GM19328 (cell line): Measurements from ENCODE around the gene NEK11.

Source experiments
- ATAC-seq: cut with Tn5 transposase; IDR thresholded peaks from one replicate; pipeline ENCODE4 v1.9.1; 2021; ENCODE audit warnings: mild to moderate bottlenecking, moderate library complexity; ENCODE audit not compliant: unreplicated experiment

The NEK11 gene

DNA sequence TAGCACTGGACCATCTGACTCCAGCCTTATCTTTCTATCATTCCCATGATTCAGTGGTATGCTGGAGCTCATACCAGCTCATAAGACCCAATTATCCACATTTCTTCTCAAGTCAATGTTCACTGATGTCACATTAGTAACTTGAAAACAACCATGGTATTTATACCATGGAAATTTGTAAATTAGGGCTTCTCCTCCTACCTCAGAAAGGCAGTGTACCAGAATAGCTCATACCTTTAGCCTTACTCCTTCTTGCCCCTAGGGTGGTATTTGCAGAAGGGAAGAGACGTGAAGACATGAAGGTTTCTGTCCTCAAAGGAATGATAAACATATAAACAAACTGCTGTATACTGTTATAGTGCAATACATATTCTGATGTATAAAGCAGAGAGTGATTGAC, 114.2 kb downstream of the NEK11 start:
- ATAC-seq: no peak

DNA sequence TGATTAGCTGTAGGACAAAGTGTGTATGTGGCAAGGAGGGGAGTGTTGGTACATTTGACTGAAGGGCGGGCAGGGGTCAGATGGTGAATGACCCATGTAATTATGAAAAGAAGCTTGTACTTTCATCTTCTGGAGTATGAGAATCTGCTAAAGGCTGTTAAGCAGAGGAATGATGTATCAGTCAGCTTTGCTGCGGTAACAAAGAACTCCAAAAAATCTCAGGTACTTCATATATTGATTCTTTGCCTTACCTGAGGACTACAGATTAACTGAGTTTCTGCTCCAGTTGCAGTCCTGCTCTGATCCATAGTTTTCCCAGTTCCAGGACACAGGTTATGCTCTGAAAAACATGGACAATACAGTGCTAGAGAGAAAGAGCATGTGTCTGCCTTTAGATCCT, 115.1 kb downstream of the NEK11 start:
- ATAC-seq: no peak

DNA sequence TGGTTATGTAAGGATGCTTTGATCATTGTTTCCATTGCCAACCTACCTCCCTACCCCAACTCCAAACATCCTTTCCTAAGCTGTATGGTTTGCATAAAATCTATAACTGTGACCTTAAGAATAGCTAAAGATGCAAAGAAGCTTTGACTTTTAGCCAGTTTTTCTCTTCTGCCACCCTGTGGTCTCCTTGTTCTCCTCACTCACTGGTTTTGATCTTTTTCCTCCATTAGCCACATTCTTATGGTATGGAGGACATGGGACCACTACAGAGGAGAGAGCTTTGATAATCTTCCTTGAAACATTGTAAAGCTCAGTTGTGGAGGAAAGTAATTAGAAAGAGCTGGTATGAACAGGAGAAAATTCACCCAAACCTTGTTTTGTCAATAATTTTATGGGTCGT, 115.9 kb downstream of the NEK11 start:
- no peak for ATAC-seq

DNA sequence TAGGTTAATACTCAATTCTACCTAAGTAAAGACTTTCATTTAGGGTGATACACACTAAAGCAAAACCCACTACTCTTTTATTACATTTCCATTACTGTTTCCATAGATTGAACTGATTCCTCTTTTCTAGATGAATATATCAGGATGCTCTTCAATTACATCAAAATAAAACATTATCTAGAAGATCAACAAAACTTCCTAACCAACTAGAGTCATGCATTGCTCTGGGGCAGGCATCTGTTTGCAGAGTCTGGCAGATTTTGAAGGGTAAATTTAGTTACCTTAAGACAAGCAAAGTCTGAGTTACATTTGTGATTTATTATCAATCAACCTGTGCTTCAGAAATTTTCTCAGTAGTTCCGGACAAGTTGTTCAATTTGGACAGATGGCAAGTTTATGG, 117.1 kb downstream of the NEK11 start:
- no peak for ATAC-seq

DNA sequence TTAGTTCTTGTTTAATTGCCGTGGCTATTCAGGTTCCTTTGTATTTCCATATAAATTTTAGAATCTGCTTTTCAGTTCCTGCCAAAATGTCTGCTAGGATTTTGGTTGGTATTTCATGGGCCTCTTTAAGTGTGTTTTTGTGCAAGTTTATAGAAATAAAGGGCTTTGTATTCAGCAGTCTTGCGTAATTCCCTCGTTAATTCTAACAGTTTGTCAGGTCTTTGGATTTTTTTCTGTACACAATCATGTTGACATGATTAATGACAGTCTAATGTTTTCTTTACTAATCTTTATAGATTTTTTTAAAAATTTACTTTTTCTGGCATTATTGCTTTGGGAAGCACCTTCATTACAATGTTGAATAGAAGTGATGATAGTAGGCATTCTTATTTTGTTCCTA, 120.9 kb downstream of the NEK11 start:
- ATAC-seq: no peak

DNA sequence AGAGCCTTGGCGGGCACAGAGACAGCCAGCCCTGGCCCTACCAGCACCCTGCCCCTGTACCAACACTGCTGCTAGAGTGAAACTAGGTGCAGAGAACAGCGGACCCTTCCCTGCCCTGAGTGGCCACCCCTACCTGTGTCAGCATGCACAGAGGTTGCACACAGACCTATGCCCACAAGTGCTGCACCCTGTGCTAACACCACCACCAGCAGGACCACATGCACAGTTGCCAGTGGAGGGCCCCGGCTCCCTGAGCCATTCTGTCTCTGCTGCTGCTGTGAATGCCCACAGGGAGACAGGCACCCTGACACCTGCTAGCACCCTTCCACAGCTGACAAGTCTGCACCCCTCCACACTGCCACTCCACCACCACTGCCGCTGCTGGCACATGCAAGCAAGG, 131.8 kb downstream of the NEK11 start:
- ATAC-seq: no peak

DNA sequence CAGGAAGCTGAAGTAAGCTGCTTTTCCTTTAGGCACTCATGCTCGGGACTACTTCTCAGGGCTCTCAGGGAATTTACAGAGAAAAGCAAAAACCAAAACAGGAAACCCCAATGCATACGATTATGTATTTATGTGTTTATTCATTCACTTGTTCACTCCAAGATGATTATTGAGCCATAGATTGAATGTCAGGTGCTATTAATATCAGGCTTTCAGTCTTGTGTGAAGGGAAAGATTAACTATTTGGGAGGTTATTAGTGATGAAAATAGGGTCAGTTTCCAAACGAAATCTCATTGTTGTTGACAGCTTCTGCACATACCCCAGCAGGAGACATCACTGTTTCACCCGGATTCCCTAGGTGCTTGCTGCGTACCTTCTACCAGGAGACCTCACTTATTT, 135.8 kb downstream of the NEK11 start:
- ATAC-seq: no peak

DNA sequence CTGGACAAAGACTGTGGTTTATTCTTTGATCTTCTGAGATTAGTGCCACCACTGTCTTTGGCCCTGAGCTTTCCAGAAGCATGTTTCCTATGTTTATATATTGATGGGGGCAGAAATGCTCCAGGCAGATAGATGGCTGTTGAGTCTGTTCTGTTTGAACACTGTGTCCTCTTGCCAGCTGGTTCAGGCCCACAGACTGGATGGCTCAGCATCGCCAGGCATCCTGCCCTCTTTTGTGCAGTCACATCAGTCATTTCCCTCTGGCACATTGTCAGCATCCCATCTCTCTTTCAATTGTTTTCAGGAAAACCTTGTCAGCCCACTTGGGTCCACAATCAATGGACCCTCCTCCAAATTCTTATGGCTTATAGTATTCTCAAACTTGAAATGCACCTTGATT, 141.2 kb downstream of the NEK11 start:
- no peak for ATAC-seq

DNA sequence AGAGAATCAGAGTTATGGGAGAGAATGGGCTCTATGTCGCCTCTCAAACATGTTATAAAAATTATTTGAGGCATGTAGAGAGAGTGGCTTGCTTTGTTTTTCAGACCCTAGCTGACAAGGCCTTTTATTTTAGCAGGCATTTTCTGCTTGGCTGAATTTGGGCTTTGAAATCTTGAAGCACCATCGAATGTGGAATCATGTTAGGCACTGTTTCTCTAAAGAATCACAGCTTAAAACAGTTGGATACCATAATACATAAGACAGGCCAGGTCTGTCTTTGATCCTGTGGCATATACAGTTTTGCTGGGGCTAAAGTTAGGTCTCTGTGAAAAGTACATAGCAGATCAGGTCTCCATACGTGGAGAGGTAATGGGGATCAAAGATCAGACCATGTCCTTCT, 142.7 kb downstream of the NEK11 start:
- ATAC-seq: no peak

DNA sequence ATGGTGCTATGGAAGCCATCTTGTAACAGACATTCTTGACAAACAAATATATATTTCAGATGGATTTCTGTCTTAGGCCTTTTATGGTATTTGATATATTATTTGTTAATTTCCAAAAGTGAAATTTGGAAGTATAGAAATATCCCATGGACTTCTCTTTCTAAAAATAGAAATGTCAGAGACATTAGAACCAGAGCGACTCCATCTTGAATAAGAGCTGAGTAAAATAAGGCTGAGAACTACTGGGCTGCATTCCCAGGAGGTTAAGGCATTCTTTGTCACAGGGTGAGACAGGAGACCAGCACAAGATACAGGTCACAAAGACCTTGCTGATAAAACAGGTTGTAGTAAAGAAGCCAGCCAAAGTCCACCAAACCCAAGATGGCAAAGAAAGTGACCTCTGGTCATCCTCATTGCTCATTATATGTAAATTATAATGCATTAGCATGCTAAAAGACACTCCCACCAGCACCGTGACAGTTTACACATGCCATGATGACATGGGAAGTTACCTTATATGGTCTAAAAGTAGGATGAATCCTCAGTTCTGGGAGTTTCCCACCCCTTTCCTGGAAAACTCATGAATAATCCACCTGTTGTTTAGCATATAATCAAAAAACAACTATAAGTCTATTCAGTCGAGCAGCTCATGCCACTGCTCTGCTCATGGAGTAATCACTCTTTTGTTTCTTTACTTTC, 146.0 kb downstream of the NEK11 start:
- no peak for ATAC-seq

DNA sequence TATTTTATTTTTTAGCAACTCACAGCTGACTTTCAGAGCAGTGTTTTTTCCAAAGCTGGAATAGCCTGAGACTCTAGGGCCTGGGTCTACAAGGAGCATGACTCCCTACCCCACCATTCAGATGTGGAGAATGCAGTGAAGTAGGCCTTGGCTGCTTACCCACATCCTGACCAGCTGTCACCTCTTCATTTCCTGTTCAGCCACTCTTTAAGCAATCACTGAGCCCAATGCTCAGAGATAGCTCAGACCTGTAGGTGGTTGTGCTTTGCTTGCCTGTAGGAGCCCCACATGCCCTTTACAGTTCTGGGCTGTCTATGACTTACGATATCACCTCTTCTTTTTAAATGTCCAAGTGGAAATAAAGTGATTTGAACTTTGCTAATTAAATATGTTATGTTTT, 148.1 kb downstream of the NEK11 start:
- ATAC-seq: peak; percentile 96

DNA sequence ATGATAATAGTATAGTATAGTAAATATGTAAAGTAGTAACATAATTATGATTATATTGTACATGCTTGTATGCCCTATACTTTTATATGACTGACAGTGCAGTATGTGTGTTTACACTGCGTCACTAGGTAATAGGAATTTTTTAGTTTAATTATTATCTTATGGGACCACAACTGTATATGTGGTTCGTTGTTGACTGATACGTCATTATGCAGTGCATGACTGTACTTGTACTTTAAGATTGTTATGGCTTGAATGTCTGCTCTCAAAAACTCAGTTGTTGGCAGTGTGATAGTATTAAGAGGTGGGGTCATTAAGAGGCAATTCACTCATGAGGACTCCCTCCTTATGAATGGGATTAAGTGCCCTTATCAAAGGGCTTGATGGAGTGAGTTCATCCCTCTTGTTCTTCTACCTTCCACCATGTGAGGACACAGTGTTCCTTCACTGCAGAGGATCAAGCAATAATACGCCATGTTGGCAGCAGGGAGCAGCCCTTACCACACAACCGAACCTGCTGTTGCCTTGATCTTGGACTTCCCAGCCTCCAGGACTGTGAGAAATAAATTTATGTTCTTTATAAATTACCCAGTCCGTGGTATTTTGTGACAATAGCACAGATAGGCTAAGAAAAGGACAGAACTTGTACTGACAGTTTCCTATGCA, 152.2 kb downstream of the NEK11 start:
- no peak for ATAC-seq

DNA sequence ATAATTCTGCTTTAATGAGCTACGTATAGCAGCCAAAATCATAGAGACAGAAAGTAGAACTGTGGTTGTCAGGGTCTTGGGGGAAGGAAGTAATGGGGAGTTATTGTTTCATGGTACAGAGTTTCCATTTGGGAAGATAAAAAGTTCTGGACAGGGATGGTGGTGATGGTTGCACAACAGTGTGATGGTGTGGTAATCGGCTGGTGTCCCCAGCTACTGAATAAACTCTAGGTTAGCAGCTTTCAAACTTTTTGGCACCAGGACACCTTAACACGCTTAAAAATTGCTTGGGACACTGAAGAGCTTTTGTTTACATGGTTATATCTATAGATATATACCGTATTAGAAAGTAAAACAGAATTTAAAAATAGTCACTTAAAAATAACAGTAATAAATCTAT, 166.0 kb downstream of the NEK11 start:
- no peak for ATAC-seq

DNA sequence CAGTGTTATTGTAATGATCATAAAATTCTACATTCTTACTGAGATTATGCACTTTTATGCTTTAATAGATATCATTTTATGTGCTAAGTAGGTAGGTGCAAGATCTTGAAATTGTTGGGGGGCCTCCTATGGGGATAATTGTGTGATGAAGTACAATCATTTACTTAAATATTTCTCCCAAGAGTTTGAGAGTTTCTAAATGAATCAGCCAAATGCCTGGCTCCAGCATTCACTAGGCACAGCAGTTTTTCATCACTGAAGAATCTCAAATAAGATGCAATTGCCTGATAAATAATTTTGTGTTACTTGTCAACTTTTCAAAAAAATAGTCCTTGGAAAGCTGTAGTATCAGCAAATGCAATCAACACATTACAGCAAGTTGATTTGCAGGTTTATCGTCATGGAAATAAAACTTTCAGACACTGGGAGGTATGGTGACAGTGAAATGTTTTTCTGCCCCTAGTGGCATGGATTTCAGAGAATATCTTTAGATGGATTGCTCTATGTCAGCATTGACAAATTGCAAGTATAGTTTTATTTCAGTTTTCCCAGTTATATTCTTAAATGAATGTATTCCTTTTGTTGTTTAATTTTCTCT, 167.1 kb downstream of the NEK11 start:
- ATAC-seq: no peak

DNA sequence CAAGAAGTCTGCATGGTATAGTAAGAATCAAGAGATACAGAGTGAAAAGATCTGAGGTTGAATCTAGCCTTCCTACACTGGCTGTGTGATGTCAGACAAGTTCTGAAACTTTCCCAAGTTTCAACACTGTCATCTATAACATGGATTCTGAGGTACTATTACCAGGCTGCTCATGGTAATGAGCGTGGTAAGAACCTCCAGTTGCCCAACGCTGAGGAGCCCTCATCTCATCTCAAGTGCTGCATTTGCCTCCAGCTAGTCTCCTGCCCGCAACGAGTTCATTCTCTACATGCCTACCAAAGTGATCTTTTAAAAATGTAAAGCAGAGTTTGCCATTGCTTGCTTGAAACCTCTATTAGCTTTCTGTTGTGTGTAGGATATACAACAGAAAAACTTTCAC, 168.1 kb downstream of the NEK11 start:
- ATAC-seq: no peak

DNA sequence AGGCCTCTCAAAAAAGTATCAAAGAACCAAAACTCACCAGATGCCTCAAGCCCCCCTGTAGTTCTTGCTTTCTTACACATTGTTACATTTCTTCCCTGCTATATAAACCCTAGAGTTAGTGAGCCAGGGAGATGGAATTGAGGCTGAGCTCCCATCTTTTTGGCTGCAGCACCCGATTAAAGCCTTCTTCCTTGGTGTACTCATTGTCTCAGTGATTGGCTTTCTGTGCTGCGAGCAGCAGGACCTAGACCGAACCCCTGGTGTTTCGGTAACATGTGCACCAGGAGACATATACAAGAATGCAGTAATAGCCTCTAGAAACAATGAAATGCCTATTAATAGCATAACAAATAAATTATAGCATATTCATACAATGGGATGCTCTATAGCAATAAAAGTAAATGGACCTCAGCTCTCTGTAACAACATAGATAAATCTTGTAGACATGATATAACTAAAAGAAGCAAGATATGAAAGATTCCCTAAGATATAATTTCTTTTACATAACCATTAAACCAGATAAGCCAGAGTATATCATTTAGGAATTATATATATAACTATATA, 174.0 kb downstream of the NEK11 start:
- no peak for ATAC-seq

DNA sequence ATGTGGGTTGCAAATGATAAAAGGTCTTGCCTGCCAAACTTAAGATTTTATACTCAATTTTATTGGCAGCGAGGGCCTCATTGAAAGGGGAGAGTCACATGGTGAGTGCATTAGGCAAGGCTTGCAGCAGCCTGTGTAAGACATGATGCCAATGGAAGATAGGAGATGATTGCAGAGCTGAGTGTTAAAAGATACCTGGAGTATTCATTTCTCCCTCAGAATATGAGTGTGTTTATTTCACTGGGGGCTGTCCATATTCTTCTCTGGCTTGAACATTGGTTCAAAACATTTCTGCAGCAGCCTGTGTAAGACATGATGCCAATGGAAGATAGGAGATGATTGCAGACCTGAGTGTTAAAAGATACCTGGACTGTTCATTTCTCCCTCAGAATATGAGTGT, 189.7 kb downstream of the NEK11 start:
- no peak for ATAC-seq

DNA sequence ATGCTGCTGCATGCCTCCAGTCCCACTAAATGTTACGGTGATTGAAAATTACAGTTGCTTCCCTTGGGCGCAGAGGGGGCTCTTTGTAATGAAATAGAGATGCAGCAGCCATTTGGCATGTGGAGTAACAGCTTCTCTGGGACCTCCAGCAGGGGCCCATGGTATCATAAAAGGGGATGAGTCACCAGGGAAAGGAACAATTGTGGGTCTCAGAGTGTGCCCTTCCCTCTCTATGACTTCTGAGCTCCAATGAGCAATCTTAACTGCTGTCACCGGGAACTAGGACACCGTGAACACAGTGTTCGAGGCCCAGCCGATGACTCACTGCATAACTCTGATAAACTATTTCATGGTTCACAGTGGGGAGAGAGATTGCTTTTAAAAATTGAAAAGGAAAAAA, 190.1 kb downstream of the NEK11 start:
- no peak for ATAC-seq

DNA sequence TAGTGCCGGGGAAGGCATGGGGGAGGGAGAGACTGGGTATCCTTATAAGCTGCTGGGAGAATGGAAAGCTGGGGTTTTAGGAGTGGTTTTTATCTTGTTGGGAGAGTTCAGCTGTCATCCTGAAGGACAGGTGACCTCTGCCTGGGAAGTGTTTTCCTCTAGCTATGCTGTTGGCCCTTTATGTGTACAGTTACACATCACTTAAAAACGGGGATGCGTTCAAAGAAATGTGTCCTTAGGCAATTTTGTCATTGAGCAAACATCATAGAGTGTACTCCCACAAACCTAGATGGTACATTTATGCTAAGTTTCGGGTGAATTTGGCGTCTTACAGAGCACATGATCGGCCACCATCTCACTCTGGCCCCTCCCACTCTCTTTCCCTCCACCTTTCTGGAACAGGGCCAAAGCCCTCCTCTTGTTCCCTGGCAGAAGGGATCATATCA, 190.6 kb downstream of the NEK11 start:
- ATAC-seq: no peak

DNA sequence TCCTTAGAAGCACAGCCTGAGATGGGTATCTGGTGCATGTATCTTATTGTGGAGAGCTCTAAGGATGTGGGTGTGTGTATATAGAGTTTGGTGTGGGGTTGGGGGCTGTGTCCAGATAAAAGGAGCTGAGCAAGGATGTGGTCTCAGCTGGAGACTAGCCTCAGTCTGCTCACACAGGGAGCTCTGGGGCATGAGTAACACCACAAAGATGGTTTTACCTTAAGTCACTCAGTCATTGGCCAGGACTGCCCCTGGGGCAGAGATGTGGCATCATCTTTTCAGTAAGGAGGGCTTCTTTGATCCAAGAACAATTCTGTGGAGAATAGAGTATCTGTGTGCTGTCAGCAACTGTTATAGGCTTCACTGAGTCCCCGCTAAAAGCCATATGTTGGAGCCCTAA, 191.5 kb downstream of the NEK11 start:
- no peak for ATAC-seq

DNA sequence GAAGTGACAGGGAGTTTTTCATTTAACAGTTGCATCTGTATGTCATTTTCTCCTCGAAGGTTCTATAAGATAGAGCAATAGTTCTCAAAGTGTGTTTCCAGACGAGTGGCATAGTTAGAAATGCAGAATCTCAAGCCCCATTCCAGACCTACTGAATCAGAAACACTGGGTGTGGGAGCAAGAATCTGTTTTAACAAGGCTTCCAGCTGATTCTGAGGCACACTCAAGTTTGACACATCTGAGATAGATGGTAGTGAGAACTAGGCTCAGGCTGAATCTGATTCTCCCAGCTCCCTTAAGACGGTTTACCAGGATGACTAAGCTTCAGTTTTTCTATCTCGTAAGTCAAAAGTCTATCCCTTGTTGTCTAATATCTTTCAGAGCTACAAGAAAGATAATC, 195.1 kb downstream of the NEK11 start:
- ATAC-seq: no peak

DNA sequence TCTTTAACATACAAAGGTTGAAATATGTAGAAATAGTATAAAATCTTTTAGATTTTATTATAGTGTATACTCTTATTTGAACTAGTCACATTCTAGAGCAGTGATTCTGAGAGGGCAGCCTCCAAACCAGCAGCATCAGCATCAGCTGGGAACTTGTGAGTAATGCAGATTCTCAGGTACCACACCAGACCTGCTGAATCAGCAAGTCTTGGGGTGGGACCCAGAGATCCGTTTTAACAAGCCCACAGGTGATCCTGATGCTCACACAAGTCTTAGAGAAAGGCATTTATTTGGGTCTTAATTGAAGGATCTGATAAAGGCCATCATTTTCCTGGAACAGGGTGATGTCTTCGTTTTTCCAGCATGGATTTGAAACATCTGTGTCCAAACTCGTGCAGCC, 195.9 kb downstream of the NEK11 start:
- ATAC-seq: no peak
